Measurements from ENCODE around the gene PBLD.
"Not testable (repeated sequence)": the region's sequence is repeated elsewhere in the genome, so short reads cannot be mapped to it uniquely, and the experiment has no call there.

Gene PBLD

DNA sequence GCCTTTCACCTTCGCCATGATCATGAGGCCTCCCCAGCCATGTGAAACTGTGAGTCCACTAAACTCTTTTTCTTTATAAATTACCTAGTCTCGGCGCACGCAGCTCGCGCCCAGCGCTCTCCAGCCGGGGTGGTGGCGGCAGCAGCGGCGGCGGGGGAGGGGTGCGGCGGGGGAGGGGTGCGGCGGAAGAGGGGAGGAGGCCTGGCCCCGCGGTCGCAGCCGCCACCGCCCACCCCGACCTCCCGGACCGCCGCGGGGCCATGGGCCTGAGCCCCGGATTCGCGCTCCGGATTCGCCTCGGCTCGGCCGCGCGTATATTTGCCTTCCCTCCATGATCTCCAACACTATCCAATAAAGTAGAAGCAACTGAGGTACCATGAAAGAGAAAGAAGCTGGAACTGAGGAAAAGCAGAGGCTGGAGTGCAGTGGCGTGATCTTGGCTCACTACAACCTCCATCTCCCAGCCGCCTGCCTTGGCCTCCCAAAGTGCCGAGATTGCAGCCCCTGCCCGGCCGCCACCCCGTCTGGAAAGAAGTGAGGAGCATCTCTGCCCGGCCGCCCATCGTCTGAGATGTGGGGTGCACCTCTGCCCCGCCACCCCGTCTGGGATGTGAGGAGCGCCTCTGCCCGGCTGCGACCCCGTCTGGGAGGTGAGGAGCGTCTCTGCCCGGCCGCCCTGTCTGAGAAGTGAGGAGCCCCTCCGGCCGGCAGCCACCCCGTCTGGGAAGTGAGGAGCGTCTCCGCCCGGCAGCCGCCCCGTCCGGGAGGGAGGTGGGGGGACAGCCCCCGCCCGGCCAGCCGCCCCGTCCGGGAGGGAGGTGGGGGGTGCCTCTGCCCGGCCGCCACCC lies 53.6 kb downstream of the PBLD start:
- DNase-seq (ENCODE audit: low read depth in 3 of 3) = not testable (repeated sequence)

DNA sequence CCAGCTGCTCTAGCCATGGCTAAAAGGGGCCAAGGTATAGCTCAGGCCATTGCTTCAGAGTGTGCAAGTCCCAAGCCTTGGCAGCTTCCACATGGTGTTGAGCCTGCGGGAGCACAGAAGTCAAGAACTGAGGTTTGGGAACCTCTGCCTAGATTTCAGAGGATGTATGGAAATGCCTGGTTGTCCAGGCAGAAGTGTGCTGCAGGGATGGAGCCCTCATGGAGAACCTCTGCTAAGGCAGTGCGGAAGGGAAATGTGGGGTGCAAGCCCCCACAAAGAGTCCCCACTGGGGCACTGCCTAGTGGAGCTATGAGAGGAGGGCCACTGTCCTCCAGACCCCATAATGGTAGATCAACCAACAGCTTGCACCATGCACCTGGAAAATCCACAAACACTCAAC lies 54.9 kb downstream of the PBLD start:
- DNase-seq (ENCODE audit: low read depth in 3 of 3) = not testable (repeated sequence)

DNA sequence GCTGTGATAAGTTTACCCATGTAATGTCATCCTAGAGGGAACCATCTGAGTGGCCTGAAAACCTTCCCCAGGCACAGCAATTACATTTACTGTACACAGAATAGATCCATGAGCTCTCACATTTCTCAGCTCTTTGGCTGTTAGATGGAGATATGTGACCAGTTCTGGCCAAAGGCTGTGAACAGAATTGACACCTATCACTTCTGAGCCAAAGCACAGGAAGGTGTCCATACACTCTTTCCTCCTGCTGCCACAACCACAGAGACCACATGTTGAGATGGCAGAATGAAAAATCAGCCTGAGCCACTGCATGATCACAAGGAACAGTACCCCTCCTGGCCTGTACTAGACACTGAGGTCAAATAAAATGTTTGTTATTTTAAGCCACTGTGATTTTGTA lies 56.5 kb downstream of the PBLD start:
- DNase-seq (ENCODE audit: low read depth in 3 of 3) = no peak

DNA sequence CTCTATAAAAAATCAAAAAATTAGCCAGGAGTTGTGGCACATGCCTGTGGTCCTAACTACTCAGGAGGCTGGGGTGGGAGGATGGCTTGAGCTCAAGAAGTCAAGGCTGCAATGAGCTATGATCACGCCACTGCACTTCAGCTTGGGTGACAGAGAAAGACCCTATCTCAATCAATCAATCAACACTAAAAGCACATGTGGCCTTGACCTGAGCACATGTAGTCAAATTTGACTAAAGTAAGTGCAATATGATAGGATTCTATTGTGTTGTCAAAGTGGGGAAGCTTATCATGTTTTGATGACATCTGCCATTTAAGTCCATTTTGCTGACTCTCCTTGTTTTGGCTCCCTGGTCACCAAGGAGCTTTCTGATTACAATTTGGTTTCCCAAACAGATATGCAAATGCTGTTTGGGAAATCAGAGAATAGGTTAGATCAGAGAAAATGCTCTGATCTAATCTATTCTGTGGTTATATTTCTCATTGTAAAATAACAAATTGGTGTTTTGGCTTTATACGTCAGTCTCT lies 57.1 kb downstream of the PBLD start:
- no peak for DNase-seq (ENCODE audit: low read depth in 3 of 3)

DNA sequence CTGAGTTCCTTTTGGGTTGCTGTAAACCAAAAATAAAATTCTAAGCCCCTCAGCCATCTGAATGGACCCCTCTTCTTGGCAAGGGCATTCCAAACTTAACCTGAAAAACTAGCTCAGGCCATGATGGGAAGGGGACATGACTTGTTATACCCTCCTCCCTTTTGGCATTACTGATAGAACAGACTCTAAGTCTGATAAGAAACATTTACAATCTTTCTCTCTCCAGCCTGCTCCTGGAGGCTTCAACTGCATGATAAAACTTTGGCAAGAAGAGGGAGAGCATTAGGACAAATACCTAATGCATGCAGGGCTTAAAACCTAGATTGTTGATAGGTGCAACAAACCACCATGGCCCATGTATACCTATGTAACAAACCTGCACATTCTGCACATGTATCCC lies 59.9 kb downstream of the PBLD start:
- no peak for DNase-seq (ENCODE audit: low read depth in 3 of 3)

DNA sequence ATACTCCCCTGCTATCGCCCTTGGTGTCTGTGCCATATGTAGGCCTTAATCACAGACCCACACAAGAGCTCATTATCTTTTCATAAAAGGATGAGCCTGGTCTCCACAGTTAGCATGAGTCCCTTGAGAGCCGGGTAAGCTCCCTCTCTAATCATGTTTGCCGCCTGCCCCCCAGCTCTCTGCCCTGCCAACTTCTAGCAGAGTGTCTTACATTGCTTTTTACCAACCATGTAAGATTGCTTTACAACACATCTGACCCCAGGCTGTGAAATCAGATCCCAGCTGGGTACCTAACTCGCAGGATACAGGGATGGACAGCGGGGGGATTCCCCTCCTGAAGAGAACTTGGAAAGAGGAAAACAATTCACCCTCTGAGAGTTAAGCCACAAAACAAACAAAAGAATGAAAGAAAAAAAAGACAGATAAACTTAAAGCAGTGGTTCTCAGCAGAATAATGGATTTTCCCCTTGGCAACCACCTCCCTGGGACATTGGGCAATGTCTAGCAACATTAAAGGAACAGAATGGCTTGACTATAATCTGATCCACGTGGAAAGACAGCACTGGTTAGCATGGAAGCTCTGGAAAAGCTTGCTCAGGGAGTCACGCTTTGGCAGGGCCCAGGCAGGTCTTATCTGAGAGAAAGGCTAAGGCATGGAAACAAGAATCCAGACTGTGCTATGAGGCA lies 61.4 kb downstream of the PBLD start:
- no peak for DNase-seq (ENCODE audit: low read depth in 3 of 3)

DNA sequence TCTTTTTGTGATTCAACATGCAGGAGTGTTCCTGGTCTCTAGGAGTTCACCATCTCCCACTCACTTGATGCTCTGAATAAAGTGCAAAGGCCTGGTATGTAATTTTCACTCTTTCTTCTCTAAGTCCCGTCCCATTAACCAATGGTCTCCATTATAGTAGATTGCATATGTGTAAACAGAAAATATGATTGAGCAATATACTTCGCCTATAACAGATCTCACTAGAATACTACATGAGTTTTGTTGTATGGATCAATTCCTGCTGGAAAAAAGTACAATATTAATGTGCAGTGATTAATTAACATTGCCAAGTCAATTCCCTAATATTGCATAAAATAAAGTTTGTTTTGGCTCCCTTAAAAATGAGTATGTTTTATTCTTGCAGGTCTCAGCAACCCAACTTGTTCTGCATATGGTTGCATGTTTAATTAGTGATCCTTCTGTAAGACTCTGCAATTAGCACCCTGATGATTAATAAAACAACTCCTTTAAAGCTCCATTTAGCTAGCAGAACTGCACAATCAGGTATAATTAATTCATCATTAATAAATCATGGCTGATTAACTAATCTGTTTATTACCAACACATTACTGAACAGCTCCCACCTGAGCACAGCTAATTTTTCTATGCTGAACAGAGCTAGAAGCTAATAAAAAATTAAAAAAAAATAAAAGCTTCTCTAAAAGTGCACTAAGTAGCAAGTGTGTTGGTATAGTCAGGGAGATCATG lies 63.0 kb downstream of the PBLD start:
- no peak for DNase-seq (ENCODE audit: low read depth in 3 of 3)

DNA sequence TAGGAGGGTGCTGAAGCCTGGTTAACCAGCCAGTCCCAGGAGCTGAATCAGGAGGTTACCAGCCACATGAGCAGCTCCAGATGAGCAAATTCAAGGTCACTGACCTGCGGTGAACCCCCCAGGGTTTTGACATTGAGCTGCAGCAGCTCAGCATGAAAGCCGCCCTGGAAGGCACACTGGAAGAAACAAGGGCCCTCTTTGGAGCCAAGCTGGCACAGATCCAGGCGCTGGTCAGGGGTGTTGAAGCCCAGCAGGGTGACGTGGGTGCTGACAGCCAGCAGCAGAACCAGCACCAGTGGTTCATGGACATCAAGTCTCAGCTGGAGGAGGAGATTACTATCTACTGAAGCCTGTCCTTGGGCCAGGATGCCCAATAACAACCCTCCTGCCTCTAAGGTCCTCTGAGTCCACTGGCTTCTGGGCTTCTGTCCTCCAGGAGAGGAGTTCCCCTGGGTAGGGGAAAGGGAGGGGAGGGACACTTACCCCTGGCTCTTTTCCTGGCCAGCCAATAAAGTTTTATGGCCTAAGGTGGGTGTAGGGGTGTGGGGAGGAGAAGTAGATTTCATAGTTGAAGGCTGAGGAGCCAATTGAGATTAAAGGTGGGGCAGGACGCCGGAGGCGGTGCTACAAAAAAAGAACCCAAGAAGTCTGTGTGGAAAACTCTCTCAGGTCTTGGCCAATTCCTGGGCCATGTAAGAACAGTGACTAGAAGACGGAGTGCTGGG lies 71.4 kb downstream of the PBLD start:
- no peak for DNase-seq (ENCODE audit: low read depth in 3 of 3)

DNA sequence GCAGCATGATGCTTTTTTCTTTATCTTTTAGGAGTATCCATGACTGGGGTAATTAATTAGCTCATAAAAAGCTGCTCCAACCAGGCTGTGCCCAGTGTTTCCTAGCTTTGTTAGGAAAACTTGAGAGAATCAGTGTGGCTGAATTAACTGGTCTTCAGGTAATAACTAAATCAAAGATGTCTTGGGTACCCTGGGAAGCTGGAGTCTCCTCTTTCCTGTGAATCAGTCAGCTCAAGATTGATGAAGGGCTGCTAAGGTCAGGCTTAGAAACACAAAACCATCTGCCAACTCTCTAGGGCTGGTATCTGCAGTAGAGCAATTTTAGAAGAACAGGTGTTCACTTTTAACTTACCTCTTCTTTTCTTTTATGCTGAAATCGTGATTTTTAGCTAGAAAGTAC lies 79.4 kb downstream of the PBLD start:
- no peak for DNase-seq (ENCODE audit: low read depth in 3 of 3)

DNA sequence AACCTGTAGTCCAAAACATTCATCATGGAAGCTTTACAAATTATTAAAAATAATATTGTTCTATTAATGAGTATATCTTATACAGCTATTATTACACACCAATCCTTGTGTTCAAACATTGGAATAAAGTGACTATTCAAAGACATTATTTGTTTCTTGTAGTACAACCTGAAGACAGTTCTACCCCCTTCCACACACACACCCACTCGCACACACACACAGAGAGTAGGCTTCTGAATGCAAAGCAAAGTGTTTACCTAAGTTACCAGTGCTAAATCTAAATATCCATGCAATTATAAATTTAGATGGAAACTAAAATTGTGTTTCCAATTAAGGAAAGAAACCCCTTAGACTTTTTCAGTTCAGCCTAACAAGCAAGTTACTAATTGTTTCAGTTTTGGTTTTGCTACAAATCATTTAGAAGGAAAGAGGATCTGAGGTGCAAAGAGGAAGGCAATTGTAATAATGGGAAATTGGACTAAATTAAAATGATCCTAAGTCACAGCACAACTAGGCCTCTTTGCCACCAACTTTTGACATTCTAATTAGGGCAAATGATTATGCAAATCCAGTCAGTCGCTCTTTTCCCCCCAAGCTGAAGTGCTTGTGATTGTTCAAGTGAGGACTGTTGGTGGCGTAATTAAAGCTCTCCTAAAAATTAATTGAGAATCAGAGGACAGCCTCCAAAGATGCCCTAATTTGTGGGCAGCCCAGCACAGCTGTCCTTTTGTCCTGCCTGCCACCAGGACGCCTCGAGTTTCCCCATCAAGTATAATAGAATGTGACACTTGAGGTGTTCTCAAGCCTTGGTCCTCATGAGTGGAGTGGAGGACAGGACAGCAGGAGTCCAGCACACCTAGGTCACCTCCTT lies 80.9 kb downstream of the PBLD start:
- DNase-seq (ENCODE audit: low read depth in 3 of 3) = no peak

DNA sequence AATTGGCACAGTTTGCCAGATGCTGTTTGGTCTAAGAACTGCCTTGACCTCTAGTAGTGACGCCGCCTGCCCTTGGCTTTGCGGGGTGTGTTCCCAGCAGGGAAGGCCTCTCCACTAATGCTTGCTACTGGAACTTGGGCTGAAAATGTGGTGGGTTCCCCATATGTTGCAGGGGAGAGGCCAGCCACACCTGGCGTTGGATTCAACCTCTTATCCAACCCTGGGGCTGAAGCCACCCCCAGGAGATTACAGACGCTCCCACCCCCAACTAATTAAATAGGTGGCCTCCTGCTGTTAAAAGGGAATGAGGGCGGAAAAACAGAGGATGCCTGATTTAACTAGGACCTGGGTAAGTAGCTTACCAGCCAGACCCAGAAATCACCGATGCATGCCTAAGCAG lies 81.6 kb downstream of the PBLD start:
- no peak for DNase-seq (ENCODE audit: low read depth in 3 of 3)

DNA sequence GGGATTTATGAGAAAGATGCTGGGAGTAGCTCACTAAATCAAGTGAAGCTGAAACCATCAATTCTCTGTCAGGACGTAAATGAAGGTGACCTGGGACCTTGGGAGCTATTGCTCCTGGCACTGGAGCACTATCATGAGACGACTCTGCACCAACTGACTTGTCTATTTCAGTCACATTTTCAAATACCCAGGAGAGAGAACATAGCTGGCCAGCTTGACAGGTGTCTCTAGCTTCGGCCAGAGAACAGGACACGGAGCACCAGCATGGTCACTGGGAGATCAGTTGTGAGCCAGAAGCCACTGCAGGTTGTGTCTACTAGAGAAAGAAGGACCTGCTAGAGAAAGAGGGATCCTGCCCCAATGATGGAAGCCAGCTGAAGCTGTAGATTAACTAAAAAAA lies 83.4 kb downstream of the PBLD start:
- DNase-seq (ENCODE audit: low read depth in 3 of 3) = no peak

DNA sequence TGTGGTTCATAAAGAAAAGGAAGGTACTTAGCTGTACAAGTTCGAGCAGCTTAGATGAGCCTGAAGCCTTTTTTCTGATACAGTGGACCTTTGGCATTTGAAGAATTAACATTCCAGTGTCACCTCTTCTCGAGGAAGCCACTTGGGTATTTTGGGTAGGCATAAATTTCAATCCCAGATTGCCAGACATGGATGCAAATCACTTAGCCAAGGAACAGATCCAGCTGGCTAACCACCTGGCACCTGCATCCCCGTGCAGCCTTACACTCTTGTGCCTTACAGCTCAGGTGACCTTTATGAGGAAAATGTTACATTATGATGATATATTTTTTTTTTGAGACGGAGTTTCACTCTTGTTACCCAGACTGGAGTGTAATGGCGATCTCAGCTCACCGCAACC lies 84.8 kb downstream of the PBLD start:
- DNase-seq (ENCODE audit: low read depth in 3 of 3) = no peak

DNA sequence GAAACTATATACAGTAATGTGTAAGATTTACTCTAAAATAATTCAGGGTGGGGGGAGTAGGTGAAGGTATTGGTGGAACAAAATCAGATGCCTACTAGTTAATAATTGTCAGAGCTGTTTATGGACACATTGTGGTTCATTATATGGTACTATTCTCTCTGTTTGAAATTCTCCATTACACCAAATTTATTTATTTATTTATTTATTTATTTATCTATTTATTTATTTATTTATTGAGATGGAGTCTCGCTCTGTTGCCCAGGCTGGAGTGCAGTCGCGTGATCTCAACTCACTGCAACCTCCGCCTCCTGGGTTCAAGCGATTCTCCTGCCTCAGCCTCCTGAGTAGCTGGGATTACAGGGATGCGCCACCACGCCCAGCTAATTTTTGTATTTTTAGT lies 86.3 kb downstream of the PBLD start:
- not testable (repeated sequence) for DNase-seq (ENCODE audit: low read depth in 3 of 3)

DNA sequence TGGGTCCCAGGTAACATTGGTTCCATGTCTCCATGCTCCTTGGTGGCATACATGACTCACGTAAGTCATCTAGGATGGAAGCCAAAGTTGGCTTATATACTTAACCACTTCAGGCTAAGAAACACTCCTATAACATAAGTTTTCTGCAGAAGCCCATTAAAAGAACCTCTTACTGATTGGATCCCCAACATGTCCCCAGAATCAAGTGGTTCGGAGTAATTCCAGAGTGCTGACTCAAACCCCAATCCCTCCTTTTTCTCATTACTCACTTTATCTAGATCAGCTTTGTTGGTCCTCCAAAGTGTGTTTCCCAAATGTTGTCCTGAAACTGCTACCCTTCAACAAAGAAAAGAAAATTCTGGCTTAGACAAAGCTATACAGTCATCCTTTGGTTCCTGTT lies 90.7 kb downstream of the PBLD start:
- DNase-seq (ENCODE audit: low read depth in 3 of 3) = no peak

DNA sequence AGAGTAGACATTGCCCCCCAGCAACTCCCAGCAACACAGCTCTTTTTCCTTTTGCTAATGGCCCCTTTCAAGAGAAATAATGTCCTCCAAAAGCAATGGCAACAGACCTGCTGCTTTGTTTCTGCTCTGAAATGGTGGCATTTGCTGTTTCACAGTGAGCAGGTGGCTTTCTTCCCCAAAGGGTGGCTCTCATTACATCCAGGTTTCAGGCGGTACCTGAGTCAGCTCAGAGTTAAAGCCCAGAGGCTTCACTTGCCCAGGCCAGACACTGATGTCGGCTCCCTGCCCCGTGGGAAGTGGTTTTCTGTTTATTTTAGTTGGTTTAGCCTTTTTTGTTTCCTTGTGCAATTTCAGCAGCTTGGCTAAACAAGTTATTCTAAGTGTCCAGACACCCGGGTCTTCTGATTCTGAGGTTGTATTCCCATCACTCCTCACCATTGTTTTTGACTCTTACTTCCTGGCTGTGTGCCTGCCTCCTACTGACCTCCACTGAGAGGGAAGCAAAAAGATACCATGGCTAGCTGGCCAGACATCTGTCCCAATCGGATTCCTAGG lies 93.1 kb downstream of the PBLD start:
- no peak for DNase-seq (ENCODE audit: low read depth in 3 of 3)

DNA sequence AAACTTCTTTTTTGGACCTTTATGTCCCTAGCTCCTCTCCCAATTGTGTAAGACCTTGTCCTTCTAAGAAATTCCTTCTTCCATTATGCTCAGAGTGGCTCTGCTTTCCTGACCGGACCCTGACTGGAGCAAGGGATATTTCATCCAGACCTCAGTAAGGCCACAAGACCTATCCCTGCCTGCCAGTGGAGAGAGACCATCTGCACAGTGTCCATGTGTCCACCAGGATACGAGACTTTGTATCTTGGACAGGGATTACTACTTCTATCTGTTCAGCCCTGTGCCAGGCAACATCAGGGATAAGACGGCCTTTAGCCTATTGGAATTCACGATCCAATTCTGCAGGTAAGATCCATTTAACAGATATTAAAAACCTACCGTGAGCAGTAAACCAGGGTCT lies 93.7 kb downstream of the PBLD start:
- no peak for DNase-seq (ENCODE audit: low read depth in 3 of 3)

DNA sequence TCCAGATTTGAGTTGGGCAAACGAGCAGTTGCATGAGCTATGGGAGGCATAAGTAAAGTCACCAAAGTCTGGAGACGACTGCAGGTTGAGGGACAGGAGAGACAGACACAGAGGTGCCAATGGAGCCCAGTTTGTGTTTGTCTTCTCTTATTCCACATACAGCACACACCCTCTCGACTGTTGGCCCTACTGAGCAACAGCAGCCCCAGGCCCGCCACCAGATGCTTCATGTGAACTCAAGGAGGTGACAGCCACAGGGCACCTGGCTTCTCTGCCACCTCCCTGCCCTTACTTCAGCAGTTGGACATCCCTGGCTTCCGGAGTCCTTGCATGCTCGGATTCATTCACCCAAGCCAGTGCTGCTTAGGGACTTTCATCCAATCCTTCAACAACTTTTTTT lies 94.4 kb downstream of the PBLD start:
- DNase-seq (ENCODE audit: low read depth in 3 of 3) = no peak

DNA sequence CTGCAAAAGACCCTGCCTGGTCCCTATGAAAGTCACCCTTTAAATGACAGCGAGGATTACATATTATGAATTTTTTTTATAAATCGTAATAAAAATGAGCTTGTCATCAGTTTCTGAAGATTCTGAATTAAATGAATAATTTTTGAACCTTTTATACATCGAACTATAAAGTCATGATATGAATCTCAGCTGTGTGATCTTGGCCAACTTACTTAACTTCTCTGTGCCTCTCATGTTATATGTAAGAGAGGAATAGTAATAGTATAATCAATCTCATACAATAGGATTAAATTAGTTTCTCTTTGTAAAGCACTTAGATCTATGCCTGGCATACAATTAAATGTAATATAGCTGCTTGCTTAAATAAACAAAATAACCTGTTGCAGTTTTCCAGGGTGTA lies 95.6 kb downstream of the PBLD start:
- no peak for DNase-seq (ENCODE audit: low read depth in 3 of 3)

DNA sequence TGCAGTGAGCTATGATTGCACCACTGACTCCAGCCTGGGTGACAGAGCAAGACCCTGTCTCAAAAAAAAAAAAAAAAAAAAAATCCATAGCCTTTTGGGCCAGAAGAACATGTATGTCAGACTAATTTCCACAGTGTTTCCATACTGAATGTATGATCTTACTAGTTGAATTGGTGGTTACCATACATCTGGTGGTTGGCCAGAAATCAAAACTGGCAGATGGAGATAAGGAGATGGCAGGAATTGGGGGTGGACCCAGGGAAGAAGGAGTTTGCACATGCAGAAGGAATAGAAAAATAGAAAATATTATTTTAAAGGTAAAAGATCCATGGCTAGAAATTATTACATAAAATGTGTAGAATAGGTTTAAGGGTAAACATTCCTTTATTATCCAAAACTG lies 97.1 kb downstream of the PBLD start:
- no peak for DNase-seq (ENCODE audit: low read depth in 3 of 3)

DNA sequence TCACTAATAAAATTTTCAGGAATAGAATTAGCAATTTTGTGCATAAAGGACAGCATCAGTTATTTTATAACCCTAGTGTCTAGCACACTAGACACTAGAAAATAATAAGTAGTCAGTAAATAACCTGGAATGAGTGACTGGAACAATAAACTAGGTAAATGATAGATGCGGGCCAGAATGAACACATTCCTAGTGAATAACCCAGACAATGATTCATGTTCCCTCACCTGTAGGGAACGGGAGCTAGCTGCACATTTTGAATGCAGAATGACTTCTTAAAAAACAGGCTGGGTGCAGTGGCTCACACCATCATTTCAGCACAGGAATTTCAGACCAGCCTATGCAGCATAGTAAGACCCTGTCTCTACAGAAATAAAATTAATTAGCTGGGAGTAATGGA lies 97.6 kb downstream of the PBLD start:
- no peak for DNase-seq (ENCODE audit: low read depth in 3 of 3)

Measured in stimulated activated CD4-positive, alpha-beta T cell treated with anti-CD3 and anti-CD28 coated beads, TNF-alpha, amount 100 ng/mL, for 4 hours (primary cell).